ENCODE results near the gene LBR. TPM values are rescaled to one million over a fixed set of nuclear protein-coding genes. Genes with fewer than 3 reads are reported as not detected.
"Not testable (repeated sequence)": the region's sequence is repeated elsewhere in the genome, so short reads cannot be mapped to it uniquely, and the experiment has no call there.

Gene LBR
- total and polyA plus RNA-seq, 2 experiments from 2014 or later: 50.6 to 91.3 TPM

- no peak for TF ChIP-seq REST (IDR thresholded peaks at IDR 0.05; ENCODE audit: unreplicated experiment)
- no peak for TF ChIP-seq JUNB (IDR thresholded peaks at IDR 0.05; ENCODE audit: unreplicated experiment)
- no peak for TF ChIP-seq EZH2 (IDR thresholded peaks at IDR 0.05; ENCODE audit: low read depth, unreplicated experiment)
These were observed 39.5 kb downstream of the LBR start (continued) for GRCh38 chr1:225388372-225388771.

GRCh38 chr1:225386860-225387259 is 41.0 kb downstream of the LBR start:
- H3K27me3 ChIP-seq (ENCODE audit: insufficient read depth); H3K4me1 Mint-ChIP-seq; H3K4me3 Mint-ChIP-seq; H3K36me3 Mint-ChIP-seq (ENCODE audit: low read depth); H3K4me1 ChIP-seq (ENCODE audit: insufficient read depth); H3K79me2 ChIP-seq (replicated peaks; ENCODE audit: insufficient read depth); ATAC-seq; H3K27me3 Mint-ChIP-seq (ENCODE audit: insufficient read depth, low read depth, poor library complexity); DNase-seq (ENCODE audit: low spot score); H3K27ac Mint-ChIP-seq; H2AFZ ChIP-seq; H3K9me3 Mint-ChIP-seq; H3K9me2 ChIP-seq (ENCODE audit: insufficient read depth); H3K4me3 ChIP-seq; H3K4me2 ChIP-seq; H3K36me3 ChIP-seq (ENCODE audit: insufficient read depth); H3F3A ChIP-seq (replicated peaks; ENCODE audit: low read depth); H4K20me1 ChIP-seq (replicated peaks; ENCODE audit: insufficient read depth); H3K27ac ChIP-seq (ENCODE audit: low read depth): not testable (repeated sequence)

- Mint-ChIP-seq H3K27ac (no peak overlapping the region), H3K27me3 (ENCODE audit: insufficient read depth, low read depth, poor library complexity) (peaks cover 9% of the 10 kb centered on the region), H3K4me1 (peaks cover 16% of the 10 kb centered on the region), H3K36me3 (ENCODE audit: low read depth) (no peaks in the 10 kb centered on the region), H3K9me3 (no peaks in the 10 kb centered on the region), H3K4me3 (no peak overlapping the region)
- Histone ChIP-seq H3K4me3 (no peak overlapping the region), H2AFZ (peak overlapping the region; percentile 34; the same call in 1 of the 2 replicates), H3K79me2 (replicated peaks; ENCODE audit: insufficient read depth) (no peaks in the 10 kb centered on the region), H3K4me1 (ENCODE audit: insufficient read depth) (peaks cover 19% of the 10 kb centered on the region), H3K27ac (ENCODE audit: low read depth) (no peak overlapping the region), H3K4me2 (no peak overlapping the region), H4K20me1 (replicated peaks; ENCODE audit: insufficient read depth) (no peaks in the 10 kb centered on the region), H3F3A (replicated peaks; ENCODE audit: low read depth) (no peaks in the 10 kb centered on the region), H3K9me2 (ENCODE audit: insufficient read depth) (no peaks in the 10 kb centered on the region; the same call in none of the 2 replicates), H3K36me3 (ENCODE audit: insufficient read depth) (no peaks in the 10 kb centered on the region), H3K27me3 (ENCODE audit: insufficient read depth) (no peaks in the 10 kb centered on the region)
- ATAC-seq: no peak
- no peak for TF ChIP-seq NANOG (IDR thresholded peaks at IDR 0.05; ENCODE audit: borderline replicate concordance)
- TF ChIP-seq POLR2AphosphoS5 (IDR thresholded peaks at IDR 0.05; ENCODE audit: low read depth): no peak
- TF ChIP-seq JUNB (IDR thresholded peaks at IDR 0.05; ENCODE audit: unreplicated experiment): no peak
- TF ChIP-seq CREB1 (CRISPR knock-in tag; IDR thresholded peaks at IDR 0.05; ENCODE audit: low read depth): no peak
- no peak for DNase-seq (ENCODE audit: low spot score)
These were observed 47.1 kb downstream of the LBR start for GRCh38 chr1:225380691-225381090.

All from GM23338 (cell line).